GM10266 (cell line): ENCODE measurements around the gene C16orf90.

Experiments used
- DNase-seq: peaks from one replicate; pipeline ENCODE4 v3.0.0; 2012; ENCODE audit errors: extremely low spot score
- TF ChIP-seq, protein P1 (sequence below): IDR thresholded peaks from 2 replicates; pipeline ENCODE4 v1.5.1; 2012; ENCODE audit warnings: mild to moderate bottlenecking, low read depth; ENCODE audit not compliant: control insufficient read depth, insufficient read depth; ENCODE audit errors: missing control alignments

The C16orf90 gene

GRCh38 chr16:3520841-3521240, 25.6 kb upstream of the C16orf90 start:
- TF ChIP-seq, protein P1, sequence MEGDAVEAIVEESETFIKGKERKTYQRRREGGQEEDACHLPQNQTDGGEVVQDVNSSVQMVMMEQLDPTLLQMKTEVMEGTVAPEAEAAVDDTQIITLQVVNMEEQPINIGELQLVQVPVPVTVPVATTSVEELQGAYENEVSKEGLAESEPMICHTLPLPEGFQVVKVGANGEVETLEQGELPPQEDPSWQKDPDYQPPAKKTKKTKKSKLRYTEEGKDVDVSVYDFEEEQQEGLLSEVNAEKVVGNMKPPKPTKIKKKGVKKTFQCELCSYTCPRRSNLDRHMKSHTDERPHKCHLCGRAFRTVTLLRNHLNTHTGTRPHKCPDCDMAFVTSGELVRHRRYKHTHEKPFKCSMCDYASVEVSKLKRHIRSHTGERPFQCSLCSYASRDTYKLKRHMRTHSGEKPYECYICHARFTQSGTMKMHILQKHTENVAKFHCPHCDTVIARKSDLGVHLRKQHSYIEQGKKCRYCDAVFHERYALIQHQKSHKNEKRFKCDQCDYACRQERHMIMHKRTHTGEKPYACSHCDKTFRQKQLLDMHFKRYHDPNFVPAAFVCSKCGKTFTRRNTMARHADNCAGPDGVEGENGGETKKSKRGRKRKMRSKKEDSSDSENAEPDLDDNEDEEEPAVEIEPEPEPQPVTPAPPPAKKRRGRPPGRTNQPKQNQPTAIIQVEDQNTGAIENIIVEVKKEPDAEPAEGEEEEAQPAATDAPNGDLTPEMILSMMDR: no peak
- no peak for DNase-seq

DNA sequence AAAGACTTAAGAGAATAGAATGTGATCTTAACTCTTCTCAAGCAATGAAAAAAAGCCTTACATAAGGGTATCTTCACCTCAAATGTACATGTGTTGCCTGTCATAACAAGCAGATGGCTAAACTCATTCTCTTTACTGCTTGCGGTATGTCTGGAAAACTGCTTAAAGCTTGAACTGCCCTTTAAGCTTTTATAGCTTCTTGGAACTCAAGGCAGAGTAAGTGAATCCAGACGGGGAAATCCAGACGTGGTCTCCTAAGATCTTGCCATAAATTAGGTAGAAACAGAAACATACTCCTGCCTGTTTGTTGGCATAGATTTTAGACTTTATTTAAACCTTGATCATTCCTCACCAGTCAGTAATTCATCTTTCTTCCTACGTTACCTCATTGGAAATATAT, 25.1 kb upstream of the C16orf90 start:
- TF ChIP-seq, protein P1: no peak
- no peak for DNase-seq

DNA sequence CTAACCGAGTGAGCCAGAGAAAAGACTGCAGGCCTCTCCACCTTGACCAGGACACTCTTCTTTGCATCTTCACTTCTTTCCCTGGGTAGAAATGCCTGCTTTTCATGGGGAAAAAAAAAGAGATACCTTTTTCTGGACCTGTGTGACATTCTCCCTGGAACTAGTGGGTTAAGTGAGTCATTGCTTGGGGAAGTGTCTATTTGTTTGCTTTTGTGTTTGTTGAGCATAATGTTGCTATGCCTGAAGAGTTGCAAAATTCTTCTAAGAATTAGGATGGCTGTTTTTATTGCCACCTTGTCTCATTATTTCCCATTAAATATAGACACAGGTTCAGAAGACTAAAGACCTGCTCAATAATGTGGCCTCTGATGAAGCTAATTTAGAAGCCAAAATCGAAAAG, 24.3 kb upstream of the C16orf90 start:
- TF ChIP-seq, protein P1: no peak
- DNase-seq: no peak

- TF ChIP-seq, protein P1: no peak
- DNase-seq: no peak
Observed at GRCh38 chr16:3518986-3519348, 23.7 kb upstream of the C16orf90 start.

DNA sequence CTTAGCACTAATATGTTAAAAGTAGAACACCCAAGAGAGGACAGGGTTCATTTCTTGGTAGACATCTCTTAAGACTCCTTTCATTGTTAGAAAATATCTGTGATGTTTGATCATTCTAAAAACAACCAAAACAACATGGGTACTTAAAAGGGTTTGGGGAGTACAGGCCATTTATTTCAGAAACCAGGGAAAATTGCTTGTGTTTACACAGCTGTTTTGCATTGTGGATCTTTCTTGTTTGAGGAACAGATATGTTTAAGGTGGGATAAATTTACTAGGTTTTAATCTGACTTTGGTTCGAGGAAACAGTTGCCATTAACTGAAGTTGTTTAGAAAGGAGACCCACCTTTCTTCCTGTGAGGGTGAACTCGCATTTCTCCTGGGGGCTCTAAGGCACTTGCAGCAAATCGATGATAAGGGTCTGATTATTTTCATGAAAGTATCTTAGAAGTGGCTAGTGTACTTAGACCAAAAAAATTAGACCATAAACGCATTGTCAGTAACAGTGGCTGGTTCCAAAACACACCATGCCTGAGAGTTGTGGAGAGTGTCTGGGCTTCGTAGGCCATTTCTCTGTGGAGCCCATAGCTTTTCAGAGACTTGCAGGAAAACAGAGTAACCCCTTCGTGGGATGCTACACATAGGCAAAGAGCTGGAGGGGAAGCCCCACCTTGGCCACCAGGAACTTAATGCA, 23.1 kb upstream of the C16orf90 start:
- DNase-seq: no peak
- TF ChIP-seq, protein P1: no peak

- no peak for DNase-seq
- TF ChIP-seq, protein P1: no peak
Observed at GRCh38 chr16:3515897-3516296, 20.6 kb upstream of the C16orf90 start.

DNA sequence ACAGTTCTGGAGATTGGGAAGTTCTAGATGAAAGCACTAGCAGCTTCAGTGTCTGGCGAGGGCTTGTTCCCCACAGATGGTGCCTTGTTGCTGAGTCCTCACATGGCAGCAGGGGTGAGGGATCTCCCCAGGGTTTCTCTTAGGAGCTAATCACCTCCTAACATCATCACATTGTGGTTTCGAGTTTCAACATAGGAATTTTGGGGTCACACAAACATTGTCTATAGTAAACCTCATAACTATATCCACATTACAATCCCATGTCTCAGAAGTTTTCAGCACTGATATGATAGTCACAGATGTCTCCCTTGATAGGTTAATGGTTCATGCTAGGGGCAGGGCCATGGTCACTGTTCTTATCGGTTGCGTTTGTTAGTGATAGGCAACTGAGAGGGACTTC, 19.3 kb upstream of the C16orf90 start:
- TF ChIP-seq, protein P1: no peak
- no peak for DNase-seq
